ENCODE results near the gene LHCGR.

Gene LHCGR

GRCh38 chr2:48673581-48673980 is 81.9 kb downstream of the LHCGR start:
- H4K91ac ChIP-seq (ENCODE audit: low read depth, low read length, poor library complexity): no peak overlapping the region
- H2AFZ ChIP-seq (ENCODE audit: low read length): no peak overlapping the region
- H4K8ac ChIP-seq (ENCODE audit: low read depth, low read length): no peak overlapping the region
- H3K9me3 ChIP-seq (replicated peaks in 1 of 2; ENCODE audit: control insufficient read depth in 2 of 2, insufficient read depth in 1 of 2, low read depth in 1 of 2, low read length in 2 of 2): no peaks in the 10 kb centered on the region
- DNase-seq (ENCODE audit: low spot score): no peak
- H2BK15ac ChIP-seq (ENCODE audit: low read length): no peak overlapping the region
- H3K4me2 ChIP-seq (ENCODE audit: insufficient read depth, low read length, poor library complexity, severe bottlenecking): no peak overlapping the region
- H3K4me3 ChIP-seq (ENCODE audit: low read length in 2 of 2): no peak overlapping the region
- H3K27me3 ChIP-seq (ENCODE audit: control insufficient read depth in 3 of 3, insufficient read depth in 3 of 3, low read depth in 1 of 3, low read length in 3 of 3): no peaks in the 10 kb centered on the region
- H2BK5ac ChIP-seq (ENCODE audit: low read length): no peak overlapping the region
- no peak overlapping the region for H3K23ac ChIP-seq (ENCODE audit: low read depth, low read length, poor library complexity)
- H3K9ac ChIP-seq (ENCODE audit: low read depth, low read length, poor library complexity): no peak overlapping the region
- H2AK5ac ChIP-seq (ENCODE audit: low read depth, low read length): no peak overlapping the region
- H3K18ac ChIP-seq (ENCODE audit: low read length): no peak overlapping the region
- H3K79me1 ChIP-seq (ENCODE audit: low read depth, low read length): no peaks in the 10 kb centered on the region
- no peaks in the 10 kb centered on the region for H3K36me3 ChIP-seq (replicated peaks in 1 of 2; ENCODE audit: control insufficient read depth in 2 of 2, insufficient read depth in 2 of 2, low read length in 2 of 2)
- H2BK120ac ChIP-seq (ENCODE audit: low read depth, low read length): no peak overlapping the region
- no peak overlapping the region for H3K4ac ChIP-seq (ENCODE audit: low read length)
- H2BK12ac ChIP-seq (ENCODE audit: low read length): no peak overlapping the region
- WGBS, 2 donors (ENCODE audit: extremely low coverage in 2 of 2, insufficient read length in 2 of 2, insufficient replicate concordance in 1 of 2): no CpG with 5 or more reads among the region's 4 CpGs
- no peak overlapping the region for H3K14ac ChIP-seq (ENCODE audit: low read length)
- H3K27ac ChIP-seq (replicated peaks; ENCODE audit: low read length): no peak overlapping the region
- H3K4me1 ChIP-seq (ENCODE audit: control insufficient read depth in 2 of 2, insufficient read depth in 1 of 2, low read depth in 1 of 2, low read length in 2 of 2): peaks cover 2 to 8% of the 10 kb centered on the region in 2 donors

GRCh38 chr2:48668992-48669391 is 86.5 kb downstream of the LHCGR start:
- H3K27me3 ChIP-seq (ENCODE audit: control insufficient read depth in 3 of 3, insufficient read depth in 3 of 3, low read depth in 1 of 3, low read length in 3 of 3): no peaks in the 10 kb centered on the region
- no peak overlapping the region for H3K4me3 ChIP-seq (ENCODE audit: low read length in 2 of 2)
- H3K23ac ChIP-seq (ENCODE audit: low read depth, low read length, poor library complexity): no peak overlapping the region
- H3K9ac ChIP-seq (ENCODE audit: low read depth, low read length, poor library complexity): no peak overlapping the region
- no peak for DNase-seq (ENCODE audit: low spot score)
- H2AK5ac ChIP-seq (ENCODE audit: low read depth, low read length): no peak overlapping the region
- no peak overlapping the region for H3K4ac ChIP-seq (ENCODE audit: low read length)
- no peak overlapping the region for H2AFZ ChIP-seq (ENCODE audit: low read length)
- H3K18ac ChIP-seq (ENCODE audit: low read length): no peak overlapping the region
- H2BK5ac ChIP-seq (ENCODE audit: low read length): no peak overlapping the region
- H2BK120ac ChIP-seq (ENCODE audit: low read depth, low read length): no peak overlapping the region
- H3K9me3 ChIP-seq (replicated peaks in 1 of 2; ENCODE audit: control insufficient read depth in 2 of 2, insufficient read depth in 1 of 2, low read depth in 1 of 2, low read length in 2 of 2): no peaks in the 10 kb centered on the region
- no peaks in the 10 kb centered on the region for H3K4me1 ChIP-seq (ENCODE audit: control insufficient read depth in 2 of 2, insufficient read depth in 1 of 2, low read depth in 1 of 2, low read length in 2 of 2)
- no peak overlapping the region for H2BK15ac ChIP-seq (ENCODE audit: low read length)
- no peaks in the 10 kb centered on the region for H3K36me3 ChIP-seq (replicated peaks in 1 of 2; ENCODE audit: control insufficient read depth in 2 of 2, insufficient read depth in 2 of 2, low read length in 2 of 2)
- no peak overlapping the region for H4K8ac ChIP-seq (ENCODE audit: low read depth, low read length)
- no peak overlapping the region for H3K4me2 ChIP-seq (ENCODE audit: insufficient read depth, low read length, poor library complexity, severe bottlenecking)
- WGBS, 2 donors (ENCODE audit: extremely low coverage in 2 of 2, insufficient read length in 2 of 2, insufficient replicate concordance in 1 of 2): no CpG with 5 or more reads among the region's 1 CpG
- H4K91ac ChIP-seq (ENCODE audit: low read depth, low read length, poor library complexity): no peak overlapping the region
- no peak overlapping the region for H2BK12ac ChIP-seq (ENCODE audit: low read length)
- H3K27ac ChIP-seq (replicated peaks; ENCODE audit: low read length): no peak overlapping the region
- H3K14ac ChIP-seq (ENCODE audit: low read length): no peak overlapping the region
- no peaks in the 10 kb centered on the region for H3K79me1 ChIP-seq (ENCODE audit: low read depth, low read length)

- Histone ChIP-seq H2AK5ac (ENCODE audit: low read depth, low read length) (no peak overlapping the region), H2BK120ac (ENCODE audit: low read depth, low read length) (no peak overlapping the region), H2BK15ac (ENCODE audit: low read length) (no peak overlapping the region), H4K8ac (ENCODE audit: low read depth, low read length) (no peak overlapping the region), H3K27ac (replicated peaks; ENCODE audit: low read length) (no peak overlapping the region), H3K4me2 (ENCODE audit: insufficient read depth, low read length, poor library complexity, severe bottlenecking) (no peak overlapping the region), H3K23ac (ENCODE audit: low read depth, low read length, poor library complexity) (no peak overlapping the region), H2BK5ac (ENCODE audit: low read length) (no peak overlapping the region), H3K18ac (ENCODE audit: low read length) (no peak overlapping the region), H3K9me3 (replicated peaks in 1 of 2; ENCODE audit: control insufficient read depth in 2 of 2, insufficient read depth in 1 of 2, low read depth in 1 of 2, low read length in 2 of 2) (no peaks in the 10 kb centered on the region), H3K36me3 (replicated peaks in 1 of 2; ENCODE audit: control insufficient read depth in 2 of 2, insufficient read depth in 2 of 2, low read length in 2 of 2) (no peaks in the 10 kb centered on the region), H2AFZ (ENCODE audit: low read length) (no peak overlapping the region), H3K4me3 (ENCODE audit: low read length in 2 of 2) (no peak overlapping the region), H3K27me3 (ENCODE audit: control insufficient read depth in 3 of 3, insufficient read depth in 3 of 3, low read depth in 1 of 3, low read length in 3 of 3) (no peaks in the 10 kb centered on the region), H4K91ac (ENCODE audit: low read depth, low read length, poor library complexity) (no peak overlapping the region), H3K4me1 (ENCODE audit: control insufficient read depth in 2 of 2, insufficient read depth in 1 of 2, low read depth in 1 of 2, low read length in 2 of 2) (no peaks in the 10 kb centered on the region), H3K4ac (ENCODE audit: low read length) (no peak overlapping the region), H3K79me1 (ENCODE audit: low read depth, low read length) (no peaks in the 10 kb centered on the region), H3K14ac (ENCODE audit: low read length) (no peak overlapping the region), H3K9ac (ENCODE audit: low read depth, low read length, poor library complexity) (no peak overlapping the region), H2BK12ac (ENCODE audit: low read length) (no peak overlapping the region)
- DNase-seq (ENCODE audit: low spot score): no peak
- no CpG with 5 or more reads among the region's 4 CpGs for WGBS, 2 donors (ENCODE audit: extremely low coverage in 2 of 2, insufficient read length in 2 of 2, insufficient replicate concordance in 1 of 2)
These were observed 104.2 kb downstream of the LHCGR start for GRCh38 chr2:48651158-48651790.

- H2AK5ac ChIP-seq (ENCODE audit: low read depth, low read length): no peak overlapping the region
- H2BK15ac ChIP-seq (ENCODE audit: low read length): no peak overlapping the region
- H3K79me1 ChIP-seq (ENCODE audit: low read depth, low read length): no peaks in the 10 kb centered on the region
- H3K4me3 ChIP-seq (ENCODE audit: low read length in 2 of 2): no peak overlapping the region
- peaks cover 0 to 5% of the 10 kb centered on the region in 2 donors for H3K9me3 ChIP-seq (replicated peaks in 1 of 2; ENCODE audit: control insufficient read depth in 2 of 2, insufficient read depth in 1 of 2, low read depth in 1 of 2, low read length in 2 of 2)
- H3K27me3 ChIP-seq (ENCODE audit: control insufficient read depth in 3 of 3, insufficient read depth in 3 of 3, low read depth in 1 of 3, low read length in 3 of 3): no peaks in the 10 kb centered on the region
- no peak overlapping the region for H3K14ac ChIP-seq (ENCODE audit: low read length)
- H3K4me2 ChIP-seq (ENCODE audit: insufficient read depth, low read length, poor library complexity, severe bottlenecking): no peak overlapping the region
- no peaks in the 10 kb centered on the region for H3K36me3 ChIP-seq (replicated peaks in 1 of 2; ENCODE audit: control insufficient read depth in 2 of 2, insufficient read depth in 2 of 2, low read length in 2 of 2)
- H3K4me1 ChIP-seq (ENCODE audit: control insufficient read depth in 2 of 2, insufficient read depth in 1 of 2, low read depth in 1 of 2, low read length in 2 of 2): no peaks in the 10 kb centered on the region
- no peak overlapping the region for H3K4ac ChIP-seq (ENCODE audit: low read length)
- no peak overlapping the region for H2BK5ac ChIP-seq (ENCODE audit: low read length)
- H4K8ac ChIP-seq (ENCODE audit: low read depth, low read length): no peak overlapping the region
- DNase-seq (ENCODE audit: low spot score): no peak
- H2BK120ac ChIP-seq (ENCODE audit: low read depth, low read length): no peak overlapping the region
- WGBS, 2 donors (ENCODE audit: extremely low coverage in 2 of 2, insufficient read length in 2 of 2, insufficient replicate concordance in 1 of 2): no CpG with 5 or more reads among the region's 1 CpG
- H3K9ac ChIP-seq (ENCODE audit: low read depth, low read length, poor library complexity): no peak overlapping the region
- no peak overlapping the region for H3K23ac ChIP-seq (ENCODE audit: low read depth, low read length, poor library complexity)
- H3K18ac ChIP-seq (ENCODE audit: low read length): no peak overlapping the region
- H2BK12ac ChIP-seq (ENCODE audit: low read length): no peak overlapping the region
- no peak overlapping the region for H2AFZ ChIP-seq (ENCODE audit: low read length)
- H3K27ac ChIP-seq (replicated peaks; ENCODE audit: low read length): no peak overlapping the region
- H4K91ac ChIP-seq (ENCODE audit: low read depth, low read length, poor library complexity): no peak overlapping the region
These were observed 117.3 kb downstream of the LHCGR start for GRCh38 chr2:48638261-48638660.
